SK-N-SH treated with all-trans-retinoic acid at 6 μM for 48 hours (cell line): ENCODE data around the gene TRIP6.

Source experiments
- ATAC-seq: fragments of 200-7000 bp; cut with Tn5 transposase; 3 replicates; pipeline ENCODE4 v1.9.1; 2020; ENCODE audit warnings: mild to moderate bottlenecking, moderate library complexity
- ARNTL ChIP-seq: fragments of 450-650 bp; formaldehyde crosslinking; IDR thresholded peaks from 2 replicates; pipeline ENCODE4 v1.5.0; 2020; ENCODE audit warnings: low read depth, mild to moderate bottlenecking, moderate library complexity, borderline replicate concordance
- BACH2 ChIP-seq: fragments of 250-450 bp; sonication (Bioruptor Pico); IDR thresholded peaks from 2 replicates; pipeline ENCODE4 v1.9.0; 2021; ENCODE audit warnings: mild to moderate bottlenecking, borderline replicate concordance
- CREB5 ChIP-seq: fragments of 250-450 bp; sonication (Bioruptor Pico); IDR thresholded peaks from 2 replicates; pipeline ENCODE4 v1.5.1; 2020; ENCODE audit warnings: low read depth, mild to moderate bottlenecking, moderate library complexity
- CSDC2 ChIP-seq: fragments of 250-450 bp; sonication (Bioruptor Pico); IDR thresholded peaks from 2 replicates; pipeline ENCODE4 v1.5.0; 2020; ENCODE audit warnings: mild to moderate bottlenecking, moderate library complexity
- GLIS3 ChIP-seq: fragments of 250-450 bp; sonication (Bioruptor Pico); IDR thresholded peaks from 2 replicates; pipeline ENCODE4 v1.5.0; 2020; ENCODE audit warnings: mild to moderate bottlenecking, moderate library complexity
- ISL1 ChIP-seq: fragments of 250-450 bp; sonication (Bioruptor Pico); IDR thresholded peaks from 2 replicates; pipeline ENCODE4 v2.1.2; 2022; ENCODE audit warnings: mild to moderate bottlenecking, moderate library complexity
- OSR1 ChIP-seq: fragments of 250-450 bp; sonication (Bioruptor Pico); IDR thresholded peaks from 2 replicates; pipeline ENCODE4 v1.8.0; 2022; ENCODE audit warnings: moderate library complexity, mild to moderate bottlenecking, inconsistent platforms
- PATZ1 ChIP-seq: fragments of 250-450 bp; sonication (Bioruptor Pico); IDR thresholded peaks from 2 replicates; pipeline ENCODE4 v1.8.0; 2020; ENCODE audit warnings: mild to moderate bottlenecking, moderate library complexity, borderline replicate concordance
- POU6F1 ChIP-seq: fragments of 250-450 bp; sonication (Bioruptor Pico); IDR thresholded peaks from 2 replicates; pipeline ENCODE4 v1.8.0; 2021; ENCODE audit warnings: low read depth, mild to moderate bottlenecking, moderate library complexity, borderline replicate concordance
- PPARA ChIP-seq: fragments of 250-450 bp; sonication (Bioruptor Pico); IDR thresholded peaks from 2 replicates; pipeline ENCODE4 v1.5.0; 2020; ENCODE audit warnings: mild to moderate bottlenecking, borderline replicate concordance
- SNAI2 ChIP-seq: fragments of 250-450 bp; sonication (Bioruptor Pico); IDR thresholded peaks from 2 replicates; pipeline ENCODE4 v1.5.0; 2020; ENCODE audit warnings: mild to moderate bottlenecking, moderate library complexity
- TCF4 ChIP-seq: fragments of 250-450 bp; sonication (Bioruptor Pico); IDR thresholded peaks from 2 replicates; pipeline ENCODE4 v1.8.0; 2021; ENCODE audit warnings: mild to moderate bottlenecking, moderate library complexity, borderline replicate concordance
- TOX ChIP-seq: fragments of 250-450 bp; sonication (Bioruptor Pico); IDR thresholded peaks from 2 replicates; pipeline ENCODE4 v1.8.0; 2021; ENCODE audit warnings: mild to moderate bottlenecking, moderate library complexity, borderline replicate concordance
- ZC3H10 ChIP-seq: fragments of 250-450 bp; sonication (Bioruptor Pico); IDR thresholded peaks from 2 replicates; pipeline ENCODE4 v1.5.1; 2021; ENCODE audit warnings: mild to moderate bottlenecking, moderate library complexity
- ZFP3 ChIP-seq: fragments of 250-450 bp; sonication (Bioruptor Pico); IDR thresholded peaks from 2 replicates; pipeline ENCODE4 v1.5.0; 2020; ENCODE audit warnings: mild to moderate bottlenecking, moderate library complexity
- ZNF565 ChIP-seq: fragments of 450-650 bp; formaldehyde crosslinking; conservative IDR thresholded peaks from 2 replicates; pipeline ENCODE4 v1.5.0; 2020; ENCODE audit warnings: low read depth, mild to moderate bottlenecking, moderate library complexity
- ZNF70 ChIP-seq: fragments of 450-650 bp; formaldehyde crosslinking; IDR thresholded peaks from 2 replicates; pipeline ENCODE4 v1.5.0; 2020; ENCODE audit warnings: mild to moderate bottlenecking, moderate library complexity
- ZNF8 ChIP-seq: fragments of 450-650 bp; formaldehyde crosslinking; IDR thresholded peaks from 2 replicates; pipeline ENCODE4 v1.5.0; 2020; ENCODE audit warnings: mild to moderate bottlenecking, moderate library complexity
- TF ChIP-seq, protein P1 (sequence below): fragments of 250-450 bp; sonication (Bioruptor Pico); IDR thresholded peaks from 2 replicates; pipeline ENCODE4 v1.5.0; 2020; ENCODE audit warnings: mild to moderate bottlenecking, moderate library complexity

The TRIP6 gene, protein sequence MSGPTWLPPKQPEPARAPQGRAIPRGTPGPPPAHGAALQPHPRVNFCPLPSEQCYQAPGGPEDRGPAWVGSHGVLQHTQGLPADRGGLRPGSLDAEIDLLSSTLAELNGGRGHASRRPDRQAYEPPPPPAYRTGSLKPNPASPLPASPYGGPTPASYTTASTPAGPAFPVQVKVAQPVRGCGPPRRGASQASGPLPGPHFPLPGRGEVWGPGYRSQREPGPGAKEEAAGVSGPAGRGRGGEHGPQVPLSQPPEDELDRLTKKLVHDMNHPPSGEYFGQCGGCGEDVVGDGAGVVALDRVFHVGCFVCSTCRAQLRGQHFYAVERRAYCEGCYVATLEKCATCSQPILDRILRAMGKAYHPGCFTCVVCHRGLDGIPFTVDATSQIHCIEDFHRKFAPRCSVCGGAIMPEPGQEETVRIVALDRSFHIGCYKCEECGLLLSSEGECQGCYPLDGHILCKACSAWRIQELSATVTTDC

DNA sequence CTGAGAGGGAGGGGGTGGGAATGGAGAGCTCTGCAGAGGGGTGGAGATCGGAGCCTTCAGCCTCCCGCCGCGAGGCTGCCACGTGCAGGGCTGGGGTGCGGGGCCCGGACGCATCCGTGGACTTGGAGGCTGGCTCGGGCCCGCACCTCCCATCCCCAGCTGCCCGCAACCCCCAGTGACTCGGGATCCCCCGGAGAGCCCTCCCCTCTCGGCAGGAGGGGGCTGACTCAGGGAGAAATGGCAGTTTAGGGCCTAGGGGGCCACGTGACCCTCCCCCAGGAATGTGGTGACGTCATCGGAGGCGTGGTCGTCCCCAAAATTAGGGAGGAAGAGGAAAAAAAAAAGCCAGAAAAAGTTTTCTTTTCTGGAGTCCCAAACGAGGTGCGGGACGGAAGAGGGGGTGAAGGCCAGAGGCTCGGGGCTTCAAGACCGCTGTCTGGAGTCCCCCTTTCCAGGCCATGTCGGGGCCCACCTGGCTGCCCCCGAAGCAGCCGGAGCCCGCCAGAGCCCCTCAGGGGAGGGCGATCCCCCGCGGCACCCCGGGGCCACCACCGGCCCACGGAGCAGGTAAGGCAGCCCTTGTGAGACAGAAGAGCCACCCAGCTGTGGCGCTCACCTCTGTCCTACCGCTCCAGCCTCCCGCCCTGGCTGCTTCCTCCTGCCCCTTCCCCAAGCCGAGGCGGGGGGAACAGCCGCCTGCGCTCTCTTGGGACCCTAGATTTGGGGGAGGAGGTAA lies at the start of gene TRIP6:
Gene TRIP6, plus strand, starts transcription at position 348 of the 736 bp plus-strand sequence. Its CDS starts 111 bp downstream, at position 459.
- ATAC-seq = peak; percentile 50
- no peak for TF ChIP-seq GLIS3 (CRISPR knock-in tag)
- TF ChIP-seq SNAI2 = no peak
- TF ChIP-seq ARNTL = no peak
- TF ChIP-seq TOX (CRISPR knock-in tag) = no peak
- no peak for TF ChIP-seq PPARA
- TF ChIP-seq, protein P1, sequence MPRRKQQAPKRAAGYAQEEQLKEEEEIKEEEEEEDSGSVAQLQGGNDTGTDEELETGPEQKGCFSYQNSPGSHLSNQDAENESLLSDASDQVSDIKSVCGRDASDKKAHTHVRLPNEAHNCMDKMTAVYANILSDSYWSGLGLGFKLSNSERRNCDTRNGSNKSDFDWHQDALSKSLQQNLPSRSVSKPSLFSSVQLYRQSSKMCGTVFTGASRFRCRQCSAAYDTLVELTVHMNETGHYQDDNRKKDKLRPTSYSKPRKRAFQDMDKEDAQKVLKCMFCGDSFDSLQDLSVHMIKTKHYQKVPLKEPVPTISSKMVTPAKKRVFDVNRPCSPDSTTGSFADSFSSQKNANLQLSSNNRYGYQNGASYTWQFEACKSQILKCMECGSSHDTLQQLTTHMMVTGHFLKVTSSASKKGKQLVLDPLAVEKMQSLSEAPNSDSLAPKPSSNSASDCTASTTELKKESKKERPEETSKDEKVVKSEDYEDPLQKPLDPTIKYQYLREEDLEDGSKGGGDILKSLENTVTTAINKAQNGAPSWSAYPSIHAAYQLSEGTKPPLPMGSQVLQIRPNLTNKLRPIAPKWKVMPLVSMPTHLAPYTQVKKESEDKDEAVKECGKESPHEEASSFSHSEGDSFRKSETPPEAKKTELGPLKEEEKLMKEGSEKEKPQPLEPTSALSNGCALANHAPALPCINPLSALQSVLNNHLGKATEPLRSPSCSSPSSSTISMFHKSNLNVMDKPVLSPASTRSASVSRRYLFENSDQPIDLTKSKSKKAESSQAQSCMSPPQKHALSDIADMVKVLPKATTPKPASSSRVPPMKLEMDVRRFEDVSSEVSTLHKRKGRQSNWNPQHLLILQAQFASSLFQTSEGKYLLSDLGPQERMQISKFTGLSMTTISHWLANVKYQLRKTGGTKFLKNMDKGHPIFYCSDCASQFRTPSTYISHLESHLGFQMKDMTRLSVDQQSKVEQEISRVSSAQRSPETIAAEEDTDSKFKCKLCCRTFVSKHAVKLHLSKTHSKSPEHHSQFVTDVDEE = no peak
- TF ChIP-seq ZNF8 (CRISPR knock-in tag) = no peak
- no peak for TF ChIP-seq ZC3H10
- no peak for TF ChIP-seq POU6F1
- TF ChIP-seq PATZ1 (CRISPR knock-in tag) = no peak
- no peak for TF ChIP-seq CSDC2
- TF ChIP-seq OSR1 (CRISPR knock-in tag) = no peak
- TF ChIP-seq CREB5 (CRISPR knock-in tag) = no peak
- no peak for TF ChIP-seq TCF4 (CRISPR knock-in tag)
- TF ChIP-seq ZNF565 (CRISPR knock-in tag) = no peak
- no peak for TF ChIP-seq ZNF70
- TF ChIP-seq BACH2 (CRISPR knock-in tag) = no peak
- TF ChIP-seq, all 23 proteins: peak for 0

- ATAC-seq = no peak
- TF ChIP-seq ZFP3 = no peak
- TF ChIP-seq ARNTL = no peak
- no peak for TF ChIP-seq ZC3H10
- no peak for TF ChIP-seq GLIS3 (CRISPR knock-in tag)
- TF ChIP-seq CSDC2 = no peak
- no peak for TF ChIP-seq ISL1
- TF ChIP-seq, protein P1 = no peak
- TF ChIP-seq, all 23 proteins: peak for 0
Measured at GRCh38 chr7:100818366-100818765, 48.8 kb upstream of the TRIP6 start.
